Pons (tissue), 1 donor: ENCODE results near the gene SPRED1.
"Not testable (repeated sequence)": the region's sequence is repeated elsewhere in the genome, so short reads cannot be mapped to it uniquely, and the experiment has no call there.

ENCODE experiments used
- DNase-seq: peaks from one replicate; pipeline ENCODE4 v3.0.0-alpha.2; 2016; ENCODE audit warnings: low spot score

SPRED1 gene

DNA sequence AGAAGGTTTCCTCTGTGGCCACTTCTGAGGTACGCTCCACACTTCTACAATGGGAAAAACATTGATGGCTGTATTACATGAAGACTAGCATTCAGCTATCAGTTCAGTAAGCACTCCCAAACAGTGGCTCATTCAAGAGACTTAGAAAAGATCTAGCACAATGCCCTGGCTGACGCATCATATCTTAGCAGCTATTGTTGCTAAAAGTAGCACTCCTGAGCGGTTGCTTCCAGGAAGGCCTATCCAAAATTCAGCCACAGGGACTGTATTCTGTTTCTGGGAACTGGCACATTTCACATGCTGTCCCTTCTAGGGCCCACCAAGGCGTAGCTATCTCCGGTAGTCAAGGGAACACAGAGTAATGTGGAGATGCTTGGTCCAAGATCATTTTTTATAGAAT lies 21.2 kb upstream of the SPRED1 start:
- DNase-seq: peak; percentile 92

DNA sequence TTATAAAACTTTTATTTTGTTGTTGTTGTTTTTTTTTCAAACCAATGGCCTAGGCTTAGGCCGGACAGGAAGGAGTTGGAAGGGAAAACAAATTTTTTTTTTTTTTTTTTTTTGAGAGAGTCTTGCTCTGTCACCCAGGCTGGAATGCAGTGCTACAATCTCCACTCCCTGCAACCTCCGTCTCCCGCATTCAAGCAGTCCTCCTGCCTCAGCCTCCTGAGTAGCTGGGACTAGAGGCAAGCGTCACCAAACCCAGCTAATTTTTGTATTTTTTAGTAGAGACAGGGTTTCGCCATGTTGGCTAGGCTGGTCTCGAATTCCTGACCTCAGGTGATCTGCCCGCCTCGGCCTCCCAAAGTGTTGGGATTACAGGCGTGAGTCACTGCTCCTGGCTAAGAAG lies 15.6 kb upstream of the SPRED1 start:
- not testable (repeated sequence) for DNase-seq

DNA sequence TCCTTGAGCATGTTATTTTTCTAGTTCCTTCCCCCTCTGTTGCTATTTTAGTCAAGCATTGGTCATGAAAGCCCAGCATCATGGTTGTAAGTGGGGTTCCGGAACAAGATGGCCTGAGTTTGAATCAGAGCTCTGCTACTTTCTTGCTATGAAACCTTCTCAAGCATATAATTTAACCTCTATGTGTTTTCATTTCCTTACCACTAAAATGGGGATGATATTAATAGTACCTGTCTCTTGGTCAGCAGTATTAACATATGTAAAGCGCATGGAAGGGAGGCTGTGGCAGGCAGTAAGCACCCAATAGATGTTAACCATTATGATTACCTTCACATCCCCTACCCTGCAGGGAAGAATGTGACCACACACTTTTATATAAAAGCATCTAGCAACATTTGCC lies 14.3 kb upstream of the SPRED1 start:
- no peak for DNase-seq

- no peak for DNase-seq
These were observed 10.6 kb upstream of the SPRED1 start for GRCh38 chr15:38242055-38242454.

- DNase-seq: no peak
These were observed 9.2 kb upstream of the SPRED1 start for GRCh38 chr15:38243278-38244055.

GRCh38 chr15:38247336-38247735 lies 5.3 kb upstream of the SPRED1 start:
- DNase-seq: no peak

DNA sequence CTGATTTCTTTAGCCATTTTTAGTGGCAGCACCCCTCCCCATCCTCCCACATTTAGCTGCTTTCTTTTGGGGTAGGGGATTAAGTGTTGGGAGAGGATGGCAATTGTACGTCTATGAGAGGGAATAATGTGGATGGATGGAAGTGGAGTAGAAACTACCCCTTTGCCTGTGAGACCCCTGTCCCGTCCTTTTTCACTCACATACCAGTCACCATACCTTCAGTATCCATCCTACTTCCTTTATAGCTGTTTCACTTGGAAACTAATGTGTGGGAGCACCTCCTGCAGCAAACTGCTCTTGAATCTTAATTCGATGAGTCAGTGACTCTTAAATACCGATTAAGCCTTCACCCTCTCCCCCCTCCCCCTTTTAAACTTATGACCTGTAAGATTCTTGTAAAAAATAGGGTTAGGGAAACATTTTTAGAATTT lies 730 bp downstream of the SPRED1 start:
- peak; percentile 53 for DNase-seq

- DNase-seq: peak; percentile 86
These were observed 1.6 kb downstream of the SPRED1 start for GRCh38 chr15:38254051-38254883.

DNA sequence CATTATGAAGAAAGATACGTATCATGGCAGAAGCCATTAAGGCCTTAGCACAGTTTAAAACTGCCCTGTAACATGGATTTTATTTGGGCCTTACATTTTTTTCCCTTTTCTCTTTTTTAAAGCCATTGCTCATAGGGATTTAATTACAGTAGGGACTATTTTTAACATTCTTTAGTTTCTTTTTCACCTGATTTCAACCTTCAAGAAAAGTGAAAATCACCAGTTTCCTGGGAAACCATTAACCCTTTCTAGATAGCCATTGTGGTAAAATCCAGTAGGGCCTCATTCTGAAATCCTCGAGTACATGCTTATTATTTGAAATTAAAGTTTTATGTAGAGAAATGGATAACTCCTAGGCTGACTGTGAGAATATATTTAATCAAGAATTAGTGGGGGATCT lies 3.1 kb downstream of the SPRED1 start:
- DNase-seq: no peak

GRCh38 chr15:38257676-38258075 lies 5.0 kb downstream of the SPRED1 start:
- DNase-seq: no peak

DNA sequence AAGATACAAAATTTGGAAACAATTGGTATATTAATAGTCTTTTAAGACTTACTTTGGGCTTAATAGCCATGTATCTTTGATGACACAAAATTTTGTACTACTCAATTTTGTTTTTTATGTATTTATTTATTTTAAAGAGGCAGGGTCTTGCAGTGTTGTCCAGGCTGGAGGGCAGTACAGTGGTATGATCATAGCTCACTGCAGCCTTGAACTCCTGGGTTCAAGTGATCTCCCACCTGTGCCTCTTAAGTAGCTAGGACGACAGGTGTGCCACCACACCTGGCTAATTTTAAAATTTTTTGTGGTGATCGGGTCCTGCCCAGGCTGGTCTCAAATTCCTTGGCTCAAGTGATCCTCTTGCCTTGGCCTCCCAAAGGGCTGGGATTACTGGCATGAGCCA lies 6.5 kb downstream of the SPRED1 start:
- no peak for DNase-seq

- DNase-seq: no peak
These were observed 7.4 kb downstream of the SPRED1 start for GRCh38 chr15:38260077-38260476.

- no peak for DNase-seq
These were observed 10.6 kb downstream of the SPRED1 start for GRCh38 chr15:38263251-38263650.

- no peak for DNase-seq
These were observed 11.4 kb downstream of the SPRED1 start for GRCh38 chr15:38263996-38264395.

DNA sequence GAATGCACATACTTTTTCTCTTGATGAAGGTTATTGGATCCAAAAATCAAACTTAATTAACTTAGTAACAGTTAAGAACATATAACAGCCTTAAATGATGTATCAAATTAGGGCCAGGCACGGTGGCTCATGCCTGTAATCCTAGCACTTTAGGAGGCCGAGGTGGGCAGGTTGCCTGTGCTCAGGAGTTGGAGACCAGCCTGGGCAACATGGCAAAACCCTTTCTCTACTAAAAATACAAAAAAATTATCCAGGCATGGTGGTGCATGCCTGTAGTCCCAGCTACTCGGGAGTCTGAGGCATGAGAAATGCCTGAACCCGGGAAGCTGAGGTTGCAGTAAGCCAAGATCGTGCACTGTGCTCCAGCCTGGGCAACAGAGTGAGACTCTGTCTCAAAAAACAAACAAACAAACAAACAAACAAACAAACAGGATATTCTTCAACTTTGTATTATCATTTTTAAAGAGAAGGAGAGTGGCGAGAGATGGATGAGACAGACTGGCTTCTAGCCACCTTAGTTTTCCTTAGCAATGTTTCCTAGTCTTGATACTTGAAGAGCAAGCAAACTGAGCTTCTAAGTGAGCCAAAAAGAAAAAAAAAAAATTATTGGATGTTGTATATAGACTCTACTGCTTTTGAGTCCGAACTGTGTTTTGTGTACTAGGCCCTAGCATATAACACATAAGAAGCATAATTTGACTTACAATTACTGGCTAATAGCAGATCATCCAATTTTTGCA lies 13.8 kb downstream of the SPRED1 start:
- peak; percentile 39 for DNase-seq

GRCh38 chr15:38267421-38268022 lies 14.9 kb downstream of the SPRED1 start:
- no peak for DNase-seq

GRCh38 chr15:38271144-38271543 lies 18.5 kb downstream of the SPRED1 start:
- DNase-seq: no peak

DNA sequence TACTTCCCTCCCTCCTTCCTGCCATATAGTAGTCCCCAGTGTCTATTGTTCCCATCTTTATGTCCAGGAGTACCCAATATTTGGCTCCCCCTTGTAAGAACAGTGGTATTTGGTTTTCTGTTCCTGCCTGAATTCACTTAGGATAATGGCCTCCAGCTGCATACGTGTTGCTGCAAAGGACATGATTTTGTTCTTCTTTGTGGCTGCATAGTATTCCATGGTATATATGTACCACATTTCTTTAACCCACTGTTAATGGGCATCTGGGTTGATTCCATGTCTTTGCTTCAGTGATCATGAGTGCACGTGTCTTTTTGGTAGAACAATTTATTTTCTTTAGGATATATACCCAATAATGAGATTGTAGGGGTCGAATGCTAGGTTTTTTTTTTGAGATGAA lies 19.3 kb downstream of the SPRED1 start:
- DNase-seq: no peak

DNA sequence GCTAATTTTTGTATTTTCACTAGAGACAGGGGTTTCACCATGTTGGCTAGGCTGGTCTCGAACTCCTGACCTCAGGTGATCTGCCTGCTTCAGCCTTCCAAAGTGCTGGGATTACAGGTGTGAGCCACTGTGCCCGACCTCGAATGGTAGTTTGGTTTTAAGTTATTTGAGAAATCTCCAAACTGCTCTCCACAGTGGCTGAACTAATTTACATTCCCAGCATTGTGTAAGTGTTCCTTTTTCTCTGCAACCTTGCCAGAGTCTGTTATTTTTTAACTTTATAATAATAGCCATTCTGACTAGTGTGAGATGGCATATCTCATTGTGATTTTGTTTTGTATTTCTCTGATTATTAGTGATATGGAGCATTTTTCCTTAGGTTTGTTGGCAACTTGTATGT lies 19.8 kb downstream of the SPRED1 start:
- not testable (repeated sequence) for DNase-seq

DNA sequence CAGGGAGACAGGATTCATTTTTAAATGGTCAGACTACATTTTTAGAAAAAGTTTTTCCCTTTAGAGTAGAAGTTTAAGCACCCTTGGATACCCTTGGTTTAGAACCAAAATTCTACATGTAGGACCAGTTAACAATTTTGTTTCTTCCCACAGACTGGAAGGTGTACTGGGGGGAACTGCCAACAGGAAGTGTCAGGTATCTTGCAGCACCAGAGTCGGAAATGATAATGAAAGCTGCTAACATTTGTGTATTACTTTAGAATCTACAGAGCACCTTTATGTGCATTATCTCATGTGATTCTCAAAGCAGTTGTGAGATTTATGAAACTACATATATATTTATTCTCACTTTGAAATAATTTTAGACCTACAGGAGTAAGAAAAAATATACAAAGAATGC lies 21.5 kb downstream of the SPRED1 start:
- no peak for DNase-seq

- no peak for DNase-seq
These were observed 23.3 kb downstream of the SPRED1 start for GRCh38 chr15:38275959-38276358.

- not testable (repeated sequence) for DNase-seq
These were observed 24.6 kb downstream of the SPRED1 start for GRCh38 chr15:38277281-38277680.
